ENCODE results near the gene BRD7.

GRCh38 chr16:50400312-50400966 lies 31.7 kb upstream of the BRD7 start:
- TF ChIP-seq CTCF (conservative IDR thresholded peaks at IDR 0.05; ENCODE audit: low read length) (no peak), EZH2phosphoT487 (IDR thresholded peaks at IDR 0.05; ENCODE audit: borderline replicate concordance) (no peak)

Data from Loucy (cell line).